Calu3 (cell line): Measurements from ENCODE around the gene ATP1A4. TPM values are rescaled to one million over a fixed set of nuclear protein-coding genes. Genes with fewer than 3 reads are reported as not detected.

Experiments used
- BruUV-seq: library from RNA; stranded (reverse); fragments of 400-500 nt; replicated peaks from 2 replicates; lab custom pipeline; 2021; lab: Mats Ljungman, UMichigan
- CTCF ChIA-PET: fragments of 300-600 bp; sonication (Branson Sonifier 250); formaldehyde crosslinking; loops from one replicate; lab custom pipeline; 2022; ENCODE audit warnings: antibody characterized with exemption; lab: Charles Lee
- DNase-seq: peaks from one replicate; pipeline ENCODE4 v3.0.0; 2022
- H3K27ac Mint-ChIP-seq: one replicate; pipeline ENCODE4 v1.8.0; 2022; ENCODE audit warnings: mixed read lengths; ENCODE audit not compliant: unreplicated experiment
- H3K27me3 Mint-ChIP-seq: one replicate; pipeline ENCODE4 v1.8.0; 2022; ENCODE audit warnings: mixed read lengths; ENCODE audit not compliant: unreplicated experiment
- H3K36me3 Mint-ChIP-seq: one replicate; pipeline ENCODE4 v1.8.0; 2022; ENCODE audit warnings: mild to moderate bottlenecking, moderate library complexity, mixed read lengths; ENCODE audit not compliant: insufficient read depth, unreplicated experiment
- H3K4me1 Mint-ChIP-seq: one replicate; pipeline ENCODE4 v1.8.0; 2022; ENCODE audit warnings: mild to moderate bottlenecking, low read depth, mixed read lengths; ENCODE audit not compliant: unreplicated experiment
- H3K4me3 Mint-ChIP-seq: one replicate; pipeline ENCODE4 v1.8.0; 2022; ENCODE audit warnings: mild to moderate bottlenecking, low read depth, moderate library complexity, mixed read lengths; ENCODE audit not compliant: unreplicated experiment
- H3K9me3 Mint-ChIP-seq: one replicate; pipeline ENCODE4 v1.8.0; 2022; ENCODE audit warnings: low read depth, mixed read lengths; ENCODE audit not compliant: unreplicated experiment
- intact Hi-C: fragments of 100-400 bp; cut with micrococcal nuclease; formaldehyde crosslinking; loops from one replicate; pipeline ENCODE4 v1.10.0; 2022; ENCODE audit not compliant: unreplicated experiment
- total RNA-seq: library from RNA; stranded (reverse); gene quantifications from 2 replicates; pipeline ENCODE4 v1.2.3, GENCODE V29; 2022
- TF ChIP-seq, protein P1 (sequence below): fragments of 200-600 bp; IDR thresholded peaks from one replicate; pipeline ENCODE4 v1.8.0; 2022; ENCODE audit warnings: antibody characterized with exemption; ENCODE audit not compliant: unreplicated experiment

Gene ATP1A4
- total RNA-seq, 1 experiment from 2014 or later, result not detected

DNA sequence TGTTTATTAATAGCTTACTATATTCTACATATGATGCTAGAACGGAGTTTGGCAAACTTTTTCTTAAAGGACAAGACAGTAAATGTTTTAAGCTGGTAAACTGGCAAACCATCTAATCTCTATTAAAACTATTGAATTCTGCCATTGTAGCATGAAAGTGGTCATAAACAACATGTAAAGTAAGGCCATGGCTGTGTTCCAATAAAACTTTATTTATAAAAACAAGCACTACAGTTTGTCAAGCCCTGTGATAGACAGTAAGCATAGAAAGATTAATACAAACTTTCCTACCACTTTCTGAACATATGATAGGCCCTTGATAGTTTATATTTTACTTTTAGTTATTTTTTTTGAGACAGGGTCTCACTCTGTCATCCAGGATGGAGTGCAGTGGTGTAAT, 76.2 kb downstream of the ATP1A4 start:
- Mint-ChIP-seq H3K36me3 (peaks cover 22% of the 10 kb centered on the region), H3K9me3 (no peaks in the 10 kb centered on the region), H3K27ac (no peak overlapping the region), H3K4me1 (no peaks in the 10 kb centered on the region), H3K4me3 (no peak overlapping the region), H3K27me3 (no peaks in the 10 kb centered on the region)
- no TSS peak for BruUV-seq
- CTCF ChIA-PET, result no interaction called here
- TF ChIP-seq, protein P1, sequence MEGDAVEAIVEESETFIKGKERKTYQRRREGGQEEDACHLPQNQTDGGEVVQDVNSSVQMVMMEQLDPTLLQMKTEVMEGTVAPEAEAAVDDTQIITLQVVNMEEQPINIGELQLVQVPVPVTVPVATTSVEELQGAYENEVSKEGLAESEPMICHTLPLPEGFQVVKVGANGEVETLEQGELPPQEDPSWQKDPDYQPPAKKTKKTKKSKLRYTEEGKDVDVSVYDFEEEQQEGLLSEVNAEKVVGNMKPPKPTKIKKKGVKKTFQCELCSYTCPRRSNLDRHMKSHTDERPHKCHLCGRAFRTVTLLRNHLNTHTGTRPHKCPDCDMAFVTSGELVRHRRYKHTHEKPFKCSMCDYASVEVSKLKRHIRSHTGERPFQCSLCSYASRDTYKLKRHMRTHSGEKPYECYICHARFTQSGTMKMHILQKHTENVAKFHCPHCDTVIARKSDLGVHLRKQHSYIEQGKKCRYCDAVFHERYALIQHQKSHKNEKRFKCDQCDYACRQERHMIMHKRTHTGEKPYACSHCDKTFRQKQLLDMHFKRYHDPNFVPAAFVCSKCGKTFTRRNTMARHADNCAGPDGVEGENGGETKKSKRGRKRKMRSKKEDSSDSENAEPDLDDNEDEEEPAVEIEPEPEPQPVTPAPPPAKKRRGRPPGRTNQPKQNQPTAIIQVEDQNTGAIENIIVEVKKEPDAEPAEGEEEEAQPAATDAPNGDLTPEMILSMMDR, result no peak
- no peak for DNase-seq
- intact Hi-C loops, result no loop called here

DNA sequence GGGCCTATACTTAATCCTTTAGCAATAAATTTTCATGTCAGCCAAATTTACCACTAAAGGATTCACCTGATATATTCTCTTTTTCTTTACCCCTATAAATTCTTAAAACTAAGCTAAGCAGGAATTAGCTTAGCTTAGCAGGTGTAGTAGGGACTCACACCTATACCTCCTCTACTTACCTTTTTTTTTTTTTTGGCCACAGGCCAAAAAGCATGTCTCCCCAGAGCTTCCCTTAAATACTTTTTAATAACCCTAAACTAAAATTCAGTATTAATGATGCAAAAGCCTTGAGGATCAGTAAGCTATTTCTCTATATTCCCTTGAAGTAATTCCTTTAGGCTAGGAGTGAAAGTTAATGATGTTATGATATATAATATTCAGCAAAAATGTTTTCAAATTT, 77.0 kb downstream of the ATP1A4 start:
- no peaks in the 10 kb centered on the region for H3K4me1 Mint-ChIP-seq
- intact Hi-C loops, result no loop called here
- CTCF ChIA-PET, result interaction anchor here (0.6 to 1.8 kb wide), 4 partner anchors 8 to 763 kb away, joined by 3 to 7 read pairs (median 3); no protein-coding TSS in a partner anchor
- H3K27me3 Mint-ChIP-seq, result no peaks in the 10 kb centered on the region
- no TSS peak for BruUV-seq
- DNase-seq, result no peak
- H3K27ac Mint-ChIP-seq, result no peak overlapping the region
- H3K4me3 Mint-ChIP-seq, result no peak overlapping the region
- H3K9me3 Mint-ChIP-seq, result no peaks in the 10 kb centered on the region
- TF ChIP-seq, protein P1, result no peak
- H3K36me3 Mint-ChIP-seq, result peaks cover 22% of the 10 kb centered on the region

DNA sequence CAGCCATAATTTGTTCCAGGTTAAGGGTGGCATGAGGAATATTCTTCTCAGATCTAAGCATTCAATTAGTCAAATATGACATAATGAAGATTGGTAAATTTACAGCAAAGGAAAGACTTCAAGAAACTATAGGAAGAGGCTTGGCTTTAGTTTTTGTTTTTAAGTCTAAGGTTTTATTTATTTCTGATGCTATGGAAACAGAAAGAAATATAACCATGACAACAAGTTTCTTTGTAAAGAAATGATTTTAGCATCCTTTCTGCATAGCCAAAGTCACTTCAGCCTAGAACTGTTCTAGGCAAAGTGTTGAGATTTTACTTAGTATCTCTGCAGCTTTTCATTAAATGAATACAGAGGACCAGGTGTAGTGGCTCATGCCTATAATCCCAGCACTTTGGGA, 81.5 kb downstream of the ATP1A4 start:
- CTCF ChIA-PET, result interaction anchor here (1.5 kb wide), 1 partner anchor 19 kb away, joined by 4 read pairs; no protein-coding TSS in a partner anchor
- Mint-ChIP-seq H3K27ac (no peak overlapping the region), H3K27me3 (no peaks in the 10 kb centered on the region), H3K4me3 (no peak overlapping the region), H3K4me1 (no peaks in the 10 kb centered on the region), H3K9me3 (no peaks in the 10 kb centered on the region), H3K36me3 (peaks cover 22% of the 10 kb centered on the region)
- BruUV-seq, result no TSS peak
- no peak for DNase-seq
- intact Hi-C loops, result no loop called here
- TF ChIP-seq, protein P1, result no peak

Other genes with a start within 250 kb of the ATP1A4 start
- 612 and 708 TPM in 2 replicates for gene TAGLN2, start 226.1 kb upstream of the ATP1A4 start, total RNA-seq
- 7.5 and 7.6 TPM in 2 replicates for gene IGSF9, start 206.0 kb upstream of the ATP1A4 start, total RNA-seq
- not detected in 2 replicates for gene SLAMF9, start 197.4 kb upstream of the ATP1A4 start, total RNA-seq
- gene PIGM, start 119.6 kb upstream of the ATP1A4 start, total RNA-seq, result 13.2 and 14.1 TPM in 2 replicates
- gene KCNJ10, start 81.4 kb upstream of the ATP1A4 start, total RNA-seq, result not detected in 2 replicates
- not detected in 2 replicates for gene KCNJ9, start 70.1 kb upstream of the ATP1A4 start, total RNA-seq
- gene IGSF8, start 53.0 kb upstream of the ATP1A4 start, total RNA-seq, result 31.6 and 33.9 TPM in 2 replicates
- not detected in 2 replicates for gene ATP1A2, start 35.8 kb upstream of the ATP1A4 start, total RNA-seq
- gene CASQ1, start 39.0 kb downstream of the ATP1A4 start, total RNA-seq, result not detected in 2 replicates
- 128 and 153 TPM in 2 replicates for gene PEA15, start 53.8 kb downstream of the ATP1A4 start, total RNA-seq
- 119 and 126 TPM in 2 replicates for gene DCAF8, start 110.9 kb downstream of the ATP1A4 start, total RNA-seq
- gene PEX19, start 133.5 kb downstream of the ATP1A4 start, total RNA-seq, result 64.0 and 70.3 TPM in 2 replicates
- gene COPA, start 191.6 kb downstream of the ATP1A4 start, total RNA-seq, result 195 and 208 TPM in 2 replicates
- gene NCSTN, start 191.8 kb downstream of the ATP1A4 start, total RNA-seq, result 128 and 135 TPM in 2 replicates
- 1.4 and 1.6 TPM in 2 replicates for gene NHLH1, start 215.5 kb downstream of the ATP1A4 start, total RNA-seq
- gene VANGL2, start 249.0 kb downstream of the ATP1A4 start, total RNA-seq, result 2.0 and 2.3 TPM in 2 replicates